HG03457 (cell line): ENCODE data around the gene COBL.

Source experiments
- ATAC-seq: cut with Tn5 transposase; IDR thresholded peaks from one replicate; pipeline ENCODE4 v1.9.1; 2021; ENCODE audit warnings: moderate number of reproducible peaks; ENCODE audit not compliant: unreplicated experiment

Gene COBL

GRCh38 chr7:51326656-51327286 is 10.2 kb upstream of the COBL start:
- ATAC-seq = no peak

- ATAC-seq = no peak
Measured at GRCh38 chr7:51325908-51326307, 9.3 kb upstream of the COBL start.

GRCh38 chr7:51325261-51325676 is 8.7 kb upstream of the COBL start:
- ATAC-seq = no peak

GRCh38 chr7:51324206-51324898 is 7.7 kb upstream of the COBL start:
- ATAC-seq = no peak

GRCh38 chr7:51321961-51322515 is 5.4 kb upstream of the COBL start:
- no peak for ATAC-seq

- no peak for ATAC-seq
Measured at GRCh38 chr7:51318886-51319579, 2.4 kb upstream of the COBL start.

- no peak for ATAC-seq
Measured at GRCh38 chr7:51318001-51318400, 1.4 kb upstream of the COBL start.

- no peak for ATAC-seq
Measured at GRCh38 chr7:51317582-51317910, 937 bp upstream of the COBL start.

- ATAC-seq = no peak
Measured at GRCh38 chr7:51316262-51316665, 345 bp downstream of the COBL start.

- no peak for ATAC-seq
Measured at GRCh38 chr7:51315393-51316261, 982 bp downstream of the COBL start.

GRCh38 chr7:51314726-51315125 is 1.9 kb downstream of the COBL start:
- ATAC-seq = no peak

GRCh38 chr7:51313738-51314425 is 2.7 kb downstream of the COBL start:
- ATAC-seq = no peak

GRCh38 chr7:51312951-51313737 is 3.5 kb downstream of the COBL start:
- no peak for ATAC-seq

GRCh38 chr7:51311166-51311565 is 5.4 kb downstream of the COBL start:
- no peak for ATAC-seq

- no peak for ATAC-seq
Measured at GRCh38 chr7:51310131-51310583, 6.5 kb downstream of the COBL start.

- ATAC-seq = no peak
Measured at GRCh38 chr7:51309361-51310130, 7.1 kb downstream of the COBL start.

GRCh38 chr7:51308696-51309095 is 7.9 kb downstream of the COBL start:
- no peak for ATAC-seq

GRCh38 chr7:51308265-51308664 is 8.3 kb downstream of the COBL start:
- ATAC-seq = no peak
